Measurements from ENCODE around the gene PTPRG.

- TF ChIP-seq CTCF (IDR thresholded peaks at IDR 0.05) (no peak), POLR2A (IDR thresholded peaks at IDR 0.05) (no peak), POLR2AphosphoS5 (IDR thresholded peaks at IDR 0.05) (no peak), EP300 (IDR thresholded peaks at IDR 0.05) (no peak)
Observed at GRCh38 chr3:61975199-61975598, 413.8 kb downstream of the PTPRG start.

Measured in suprapubic skin (tissue), 4 donors.